Tibial nerve (tissue), 4 donors: Measurements from ENCODE around the gene TRPV2. TPM values are rescaled to one million over a fixed set of nuclear protein-coding genes. Genes with fewer than 3 reads are reported as not detected.
"Not testable (repeated sequence)": the region's sequence is repeated elsewhere in the genome, so short reads cannot be mapped to it uniquely, and the experiment has no call there.

Source experiments
- DNase-seq, 2 donors: peaks; one replicate each; pipeline ENCODE4 v3.0.0-alpha.2; 2019; ENCODE audit warnings: low spot score in 2 of 2
- H3K27ac ChIP-seq, 4 donors: fragments of 200-600 bp; sonication (generic) in 3 of 4; one replicate each; pipeline ENCODE4 v1.5.1; 2017 to 2019; ENCODE audit warnings: mild to moderate bottlenecking in 1 of 4
- H3K27me3 ChIP-seq, 2 donors: fragments of 200-600 bp; sonication (generic) in 1 of 2; one replicate each; pipeline versions ENCODE4 v1.5.1 to v1.6.0; 2017 to 2019
- H3K36me3 ChIP-seq, 3 donors: fragments of 200-600 bp; sonication (generic); one replicate each; pipeline ENCODE4 v1.5.1; 2018 to 2019
- H3K4me1 ChIP-seq, 4 donors: fragments of 200-600 bp; sonication (generic) in 3 of 4; one replicate each; pipeline ENCODE4 v1.5.1; 2017 to 2019
- H3K4me3 ChIP-seq, 4 donors: fragments of 200-600 bp; sonication (generic) in 3 of 4; one replicate each; pipeline ENCODE4 v1.5.1; 2017 to 2019; ENCODE audit warnings: mild to moderate bottlenecking in 1 of 4, moderate library complexity in 1 of 4
- H3K9me3 ChIP-seq, 4 donors: fragments of 200-600 bp; sonication (generic) in 3 of 4; one replicate each; pipeline ENCODE4 v1.5.1; 2017 to 2019
- CTCF ChIP-seq, 5 experiments: fragments of 200-600 bp in 3 of 5; fragments of 450-650 bp in 2 of 5; sonication (generic) in 3 of 5; IDR thresholded peaks; one replicate each; pipeline ENCODE4 v1.5.1; 2016 to 2019; ENCODE audit warnings: antibody characterized with exemption in 5 of 5, mild to moderate bottlenecking in 3 of 5, moderate library complexity in 2 of 5
- EP300 ChIP-seq, 2 donors: sonication (generic); formaldehyde crosslinking; IDR thresholded peaks; one replicate each; pipeline ENCODE4 v1.6.1; 2017; ENCODE audit warnings: antibody characterized with exemption in 2 of 2, mild to moderate bottlenecking in 1 of 2
- POLR2A ChIP-seq, 2 donors: fragments of 450-650 bp; IDR thresholded peaks; one replicate each; pipeline ENCODE4 v1.6.1; 2017; ENCODE audit warnings: antibody characterized with exemption in 2 of 2, mild to moderate bottlenecking in 2 of 2, moderate library complexity in 2 of 2
- WGBS, 2 donors: methylation state at CpG; one replicate each; pipeline ENCODE4 v1.1.5; 2018; 5-methylcytosine and 5-hydroxymethylcytosine counted together
- total RNA-seq, 4 donors: library from RNA; depleted of rRNA; stranded (reverse); fragments of >200 nt; gene quantifications; one replicate each; pipeline ENCODE4 v1.1.0, GENCODE V29; 2016

Gene TRPV2
- total RNA-seq, 4 donors from 2014 or later: 10.5 to 19.9 (median 16.9) TPM

DNA sequence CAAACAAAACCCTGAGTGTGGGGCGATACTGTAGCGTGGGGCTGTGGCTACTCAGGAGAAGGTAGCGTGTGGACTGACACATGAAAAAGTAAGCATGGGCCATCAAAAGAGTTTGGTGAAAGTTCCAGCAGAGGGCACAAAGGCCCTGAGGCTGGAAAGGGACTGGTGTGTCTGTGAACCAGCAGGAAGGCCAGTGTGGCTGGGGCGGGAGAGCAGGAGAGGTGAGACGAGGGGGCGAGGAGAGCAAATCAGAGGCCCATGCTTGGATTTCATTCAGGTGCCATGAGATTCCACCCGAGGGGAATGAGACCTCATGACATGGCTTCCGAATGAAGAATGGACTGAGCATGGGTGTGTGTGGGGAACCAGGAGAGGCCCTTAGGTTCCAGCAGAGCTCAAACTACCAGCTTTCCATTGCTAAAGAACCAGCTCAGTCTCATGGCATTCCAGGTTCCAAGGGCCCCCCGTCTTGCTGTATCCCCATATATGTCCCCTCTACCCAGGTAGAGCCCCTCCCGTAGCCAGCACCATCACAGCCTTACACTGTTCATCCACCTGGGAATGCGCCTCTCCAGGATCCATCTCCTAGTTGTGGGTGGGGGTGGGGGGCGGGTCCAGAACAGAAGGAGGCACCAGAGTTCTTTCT is 31.1 kb downstream of the TRPV2 start:
- no peak for DNase-seq
- TF ChIP-seq CTCF (IDR thresholded peaks at IDR 0.05) (no peak), EP300 (IDR thresholded peaks at IDR 0.05) (no peak), POLR2A (IDR thresholded peaks at IDR 0.05) (no peak)
- Histone ChIP-seq H3K4me1 (peaks cover 0 to 50% (median 6%) of the 10 kb centered on the region in 4 donors), H3K27me3 (no peaks in the 10 kb centered on the region), H3K27ac (no peak overlapping the region), H3K9me3 (no peaks in the 10 kb centered on the region), H3K36me3 (peaks cover 0 to 91% (median 12%) of the 10 kb centered on the region in 3 donors), H3K4me3 (no peak overlapping the region)
- WGBS, 2 donors: 87 to 90% methylated on average over 12 of the region's 12 CpGs

DNA sequence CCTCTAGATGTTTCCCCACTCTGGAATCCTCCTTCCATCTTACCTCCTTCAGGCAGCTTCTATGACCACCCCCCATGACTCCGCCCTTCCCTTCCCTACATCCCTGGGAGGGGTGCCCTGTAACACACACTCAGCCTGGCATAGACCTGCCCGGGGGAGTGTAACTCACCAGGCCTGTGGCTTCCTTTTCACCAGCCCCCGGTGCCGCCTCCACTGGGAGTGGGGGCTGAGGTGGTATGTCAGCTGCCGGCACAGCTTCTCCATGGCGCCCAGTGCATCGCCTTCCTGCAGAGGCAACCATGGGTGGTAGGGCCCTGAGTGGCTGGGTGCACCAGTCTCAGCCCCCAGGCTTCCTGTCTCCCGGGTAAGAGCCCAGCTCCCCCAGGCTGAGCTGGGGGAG is 32.3 kb downstream of the TRPV2 start:
- Histone ChIP-seq H3K36me3 (peaks cover 0 to 80% (median 8%) of the 10 kb centered on the region in 3 donors), H3K4me3 (no peak overlapping the region), H3K9me3 (no peaks in the 10 kb centered on the region), H3K27me3 (no peaks in the 10 kb centered on the region), H3K4me1 (peaks cover 0 to 40% (median 4%) of the 10 kb centered on the region in 4 donors), H3K27ac (no peak overlapping the region)
- DNase-seq: no peak
- TF ChIP-seq CTCF (IDR thresholded peaks at IDR 0.05): no peak
- no peak for TF ChIP-seq POLR2A (IDR thresholded peaks at IDR 0.05)
- TF ChIP-seq EP300 (IDR thresholded peaks at IDR 0.05): no peak
- 91 to 92% methylated on average over 6 to 8 of the region's 8 CpGs for WGBS, 2 donors

DNA sequence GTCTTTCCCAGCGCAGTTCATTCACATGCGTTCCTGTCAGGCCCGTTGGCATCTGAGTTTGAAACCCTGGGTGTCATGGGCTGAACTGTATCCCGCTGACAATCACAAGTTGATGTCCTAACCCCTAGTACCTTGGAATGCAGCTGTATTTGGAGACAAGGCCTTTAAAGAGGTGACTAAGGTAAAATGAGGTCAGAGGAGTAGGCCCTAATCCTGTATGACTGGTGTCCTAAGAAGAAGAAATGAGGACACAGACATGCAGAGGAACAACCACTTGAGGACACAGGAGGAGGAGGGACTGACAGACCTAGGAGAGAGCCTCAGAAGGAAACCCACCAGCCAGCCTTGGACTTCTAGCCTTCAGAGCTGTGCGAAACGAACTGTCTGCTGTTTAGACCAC is 33.1 kb downstream of the TRPV2 start:
- no peak for DNase-seq
- TF ChIP-seq EP300 (IDR thresholded peaks at IDR 0.05) (no peak), POLR2A (IDR thresholded peaks at IDR 0.05) (no peak), CTCF (IDR thresholded peaks at IDR 0.05) (no peak)
- no peak overlapping the region for H3K4me3 ChIP-seq
- no peak overlapping the region for H3K27ac ChIP-seq
- H3K27me3 ChIP-seq: no peaks in the 10 kb centered on the region
- WGBS, 2 donors: 84 to 89% methylated on average over 6 of the region's 6 CpGs
- H3K4me1 ChIP-seq: peaks cover 0 to 37% (median 4%) of the 10 kb centered on the region in 4 donors
- peaks cover 0 to 72% (median 7%) of the 10 kb centered on the region in 3 donors for H3K36me3 ChIP-seq
- no peaks in the 10 kb centered on the region for H3K9me3 ChIP-seq

- whole genome bisulfite sequencing, 2 donors: 73 to 75% methylated on average over 5 to 11 of the region's 11 CpGs
- TF ChIP-seq CTCF (IDR thresholded peaks at IDR 0.05) (no peak), EP300 (IDR thresholded peaks at IDR 0.05) (no peak), POLR2A (IDR thresholded peaks at IDR 0.05) (no peak)
- no peaks in the 10 kb centered on the region for H3K27me3 ChIP-seq
These were observed 33.8 kb downstream of the TRPV2 start for GRCh38 chr17:16449121-16449570.

DNA sequence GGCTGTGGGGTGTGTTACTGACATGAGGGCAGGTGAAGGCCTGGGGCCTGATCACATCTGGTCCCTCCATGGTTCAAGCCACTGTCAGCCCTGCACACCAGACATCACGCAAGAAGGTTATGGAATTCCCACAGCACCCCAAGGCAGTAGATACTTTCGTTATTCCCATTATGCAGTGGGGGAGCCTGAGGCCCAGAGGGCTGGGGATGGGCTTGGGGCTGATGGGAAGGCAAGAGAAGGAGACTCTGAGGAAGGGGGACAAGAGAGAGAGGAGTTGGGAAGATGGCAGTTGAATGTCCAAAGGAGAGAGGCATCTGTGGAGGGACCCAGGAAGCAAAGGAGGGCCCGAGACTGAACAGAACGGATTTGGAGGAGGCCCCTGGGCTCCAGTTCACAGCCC is 34.7 kb downstream of the TRPV2 start:
- H3K27me3 ChIP-seq: no peaks in the 10 kb centered on the region
- H3K27ac ChIP-seq: no peak overlapping the region
- H3K36me3 ChIP-seq: peaks cover 0 to 63% (median 0%) of the 10 kb centered on the region in 3 donors
- H3K9me3 ChIP-seq: no peaks in the 10 kb centered on the region
- H3K4me3 ChIP-seq: no peak overlapping the region
- WGBS, 2 donors: 91 to 96% methylated on average over 4 of the region's 4 CpGs
- H3K4me1 ChIP-seq: peaks cover 0 to 22% (median 2%) of the 10 kb centered on the region in 4 donors
- TF ChIP-seq EP300 (IDR thresholded peaks at IDR 0.05): no peak
- no peak for TF ChIP-seq CTCF (IDR thresholded peaks at IDR 0.05)
- no peak for TF ChIP-seq POLR2A (IDR thresholded peaks at IDR 0.05)
- no peak for DNase-seq

More at GRCh38 chr17:16449121-16449570, 33.8 kb downstream of the TRPV2 start:
- no peak for DNase-seq
- H3K4me1 ChIP-seq: peaks cover 0 to 30% (median 4%) of the 10 kb centered on the region in 4 donors
- no peak overlapping the region for H3K27ac ChIP-seq
- H3K4me3 ChIP-seq: no peak overlapping the region
- H3K36me3 ChIP-seq: peaks cover 0 to 66% (median under 1%) of the 10 kb centered on the region in 3 donors
- no peaks in the 10 kb centered on the region for H3K9me3 ChIP-seq

DNA sequence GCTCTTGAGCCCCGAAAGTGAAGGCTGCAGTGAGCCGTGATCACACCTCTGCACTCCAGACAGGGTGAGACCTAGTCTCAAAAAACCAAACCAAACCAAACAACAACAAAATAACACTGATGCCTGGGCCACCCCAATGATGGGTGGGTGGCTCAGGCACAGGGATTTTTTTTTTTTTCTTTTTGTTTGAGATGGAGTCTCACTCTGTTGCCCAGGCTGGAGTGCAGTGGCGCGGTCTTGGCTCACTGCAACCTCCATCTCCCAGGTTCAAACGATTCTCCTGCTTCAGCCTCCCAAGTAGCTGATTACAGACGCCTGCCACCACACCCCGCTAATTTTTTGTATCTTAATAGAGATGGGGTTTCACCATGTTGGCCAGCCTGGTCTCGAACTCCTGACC is 36.9 kb downstream of the TRPV2 start:
- WGBS, 2 donors: 88 to 94% methylated on average over 8 of the region's 8 CpGs

More for the DNA sequence above, 36.9 kb downstream of the TRPV2 start:
- Histone ChIP-seq H3K36me3 (peaks cover 0 to 51% (median 0%) of the 10 kb centered on the region in 3 donors), H3K4me1 (peaks cover 0 to 12% (median 0%) of the 10 kb centered on the region in 4 donors)
- DNase-seq, H3K27me3 ChIP-seq, H3K27ac ChIP-seq, H3K4me3 ChIP-seq, H3K9me3 ChIP-seq: not testable (repeated sequence)
